DOHH2 (cell line): ENCODE results near the gene CREM.

Source experiments
- H3F3A ChIP-seq: fragments of 200-600 bp; sonication (generic), shearing (Covaris generic); 2 replicates; pipeline ENCODE4 v1.6.0; 2016; ENCODE audit warnings: antibody characterized with exemption, mild to moderate bottlenecking; ENCODE audit not compliant: control insufficient read depth, insufficient read depth
- H3K27ac ChIP-seq: fragments of 200-600 bp; sonication (generic); 2 replicates; pipeline ENCODE4 v1.5.1; 2014; ENCODE audit warnings: low read depth, mild to moderate bottlenecking, low read length, moderate library complexity
- H3K27me3 ChIP-seq: fragments of 200-600 bp; sonication (generic); 2 replicates; pipeline ENCODE4 v1.6.1; 2014; ENCODE audit warnings: mild to moderate bottlenecking, low read length, mixed read lengths; ENCODE audit not compliant: control insufficient read depth
- H3K36me3 ChIP-seq: fragments of 200-600 bp; sonication (generic); 2 replicates; pipeline ENCODE4 v1.6.1; 2014; ENCODE audit warnings: mild to moderate bottlenecking, low read length, moderate library complexity, mixed read lengths; ENCODE audit not compliant: control insufficient read depth
- H3K4me1 ChIP-seq: fragments of 200-600 bp; sonication (generic); 2 replicates; pipeline ENCODE4 v1.6.1; 2014; ENCODE audit warnings: mild to moderate bottlenecking, low read length, mixed read lengths; ENCODE audit not compliant: control insufficient read depth
- H3K4me2 ChIP-seq: fragments of 200-600 bp; sonication (generic); 2 replicates; pipeline ENCODE4 v1.6.0; 2014; ENCODE audit warnings: mild to moderate bottlenecking, low read length, moderate library complexity
- H3K4me3 ChIP-seq: fragments of 200-600 bp; sonication (generic); 2 replicates; pipeline ENCODE4 v1.5.1; 2014; ENCODE audit warnings: mild to moderate bottlenecking, low read length, mixed read lengths
- H3K79me2 ChIP-seq: fragments of 200-600 bp; sonication (generic); 2 replicates; pipeline ENCODE4 v1.6.1; 2014; ENCODE audit warnings: mild to moderate bottlenecking, low read length, mixed read lengths; ENCODE audit not compliant: control insufficient read depth
- H3K9me2 ChIP-seq: fragments of 200-600 bp; sonication (generic); replicated peaks from 2 replicates; pipeline ENCODE4 v1.6.1; 2014; ENCODE audit warnings: mild to moderate bottlenecking, low read length, mixed read lengths; ENCODE audit not compliant: control insufficient read depth
- H3K9me3 ChIP-seq: fragments of 200-600 bp; sonication (generic); 2 replicates; pipeline ENCODE4 v1.6.1; 2014; ENCODE audit warnings: antibody characterized with exemption, low read length, mixed read lengths; ENCODE audit not compliant: control insufficient read depth, insufficient read depth
- H4K20me1 ChIP-seq: fragments of 200-600 bp; sonication (generic); 2 replicates; pipeline ENCODE4 v1.6.0; 2014; ENCODE audit warnings: low read depth, mild to moderate bottlenecking, antibody characterized with exemption, low read length, moderate library complexity; ENCODE audit not compliant: control insufficient read depth, insufficient read depth
- CTCF ChIP-seq: fragments of 200-600 bp; sonication (generic); IDR thresholded peaks from one replicate; pipeline ENCODE4 v1.5.1; 2014; ENCODE audit warnings: antibody characterized with exemption, mild to moderate bottlenecking, low read depth, low read length; ENCODE audit not compliant: poor library complexity, severe bottlenecking
- EZH2phosphoT487 ChIP-seq: fragments of 200-600 bp; sonication (generic); IDR thresholded peaks from 2 replicates; pipeline ENCODE4 v1.6.1; 2017; ENCODE audit warnings: borderline replicate concordance, mild to moderate bottlenecking, antibody characterized with exemption, low read length, moderate library complexity, mixed read lengths

The CREM gene

DNA sequence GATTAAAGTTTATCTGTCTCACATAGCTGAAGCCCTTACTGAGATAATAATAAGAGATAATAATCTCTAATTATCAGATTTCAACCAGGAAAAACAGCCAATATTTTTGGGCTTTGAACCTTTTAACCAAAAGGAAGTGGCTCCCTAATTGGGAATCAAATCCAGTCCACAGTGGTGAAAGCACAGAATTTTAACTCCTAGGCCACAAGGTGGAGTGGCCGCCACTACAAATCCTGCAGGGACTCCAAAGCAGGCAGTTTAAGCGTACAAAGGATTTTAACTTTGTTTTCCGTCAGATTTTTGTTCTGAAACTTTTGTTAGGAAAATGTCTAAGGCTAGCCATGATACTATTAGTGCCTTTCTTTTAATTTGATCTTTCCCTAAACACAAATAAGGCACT is 110.1 kb downstream of the CREM start:
- H3K9me3 ChIP-seq = no peaks in the 10 kb centered on the region
- H3K4me1 ChIP-seq = no peaks in the 10 kb centered on the region
- TF ChIP-seq EZH2phosphoT487 = no peak

DNA sequence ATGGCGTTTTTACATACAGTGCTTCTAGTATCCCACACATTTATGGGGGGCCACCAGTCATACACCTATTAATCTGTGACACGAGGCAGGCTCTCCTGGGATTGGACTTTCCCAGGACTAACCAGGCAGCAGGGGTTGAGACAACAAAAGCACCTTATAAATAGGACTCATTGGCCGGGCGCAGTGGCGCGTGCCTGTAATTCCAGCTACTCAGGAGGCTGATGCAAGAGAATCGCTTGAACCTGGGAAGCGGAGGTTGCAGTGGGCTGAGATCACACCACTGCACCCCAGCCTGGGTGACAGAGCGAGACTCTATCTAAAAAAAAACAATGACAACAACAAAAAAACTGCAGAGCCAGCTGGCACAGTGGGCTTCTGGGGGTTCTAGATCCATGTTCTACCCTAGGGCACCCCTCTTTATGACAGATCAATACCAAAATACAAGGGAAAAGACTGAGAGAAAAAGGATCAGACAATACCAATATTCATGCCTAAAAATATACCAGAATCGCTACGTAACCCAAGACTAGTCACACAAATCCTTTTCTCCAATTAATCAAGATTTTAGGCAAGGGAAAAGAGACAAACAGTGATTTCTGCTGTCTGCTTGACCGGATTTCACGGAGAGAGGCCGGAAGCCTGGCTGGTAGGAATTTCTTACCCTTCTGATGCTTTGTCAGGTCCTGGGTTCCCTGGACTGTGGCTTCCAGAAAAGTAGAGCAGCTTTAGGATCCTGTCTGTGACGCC is 111.3 kb downstream of the CREM start:
- Histone ChIP-seq H3K79me2 (no peaks in the 10 kb centered on the region), H3K9me3 (no peaks in the 10 kb centered on the region), H3K9me2 (no peaks in the 10 kb centered on the region), H3K36me3 (no peaks in the 10 kb centered on the region), H3K4me1 (no peaks in the 10 kb centered on the region), H3K4me2 (no peak overlapping the region), H3K27me3 (no peaks in the 10 kb centered on the region), H3K27ac (no peak overlapping the region), H4K20me1 (no peaks in the 10 kb centered on the region), H3F3A (no peaks in the 10 kb centered on the region), H3K4me3 (no peak overlapping the region)
- TF ChIP-seq CTCF (no peak), EZH2phosphoT487 (no peak)

More for the DNA sequence above, 110.1 kb downstream of the CREM start:
- no peaks in the 10 kb centered on the region for H3K27me3 ChIP-seq
- no peaks in the 10 kb centered on the region for H3K36me3 ChIP-seq
- no peak overlapping the region for H3K4me3 ChIP-seq
- no peaks in the 10 kb centered on the region for H3F3A ChIP-seq
- H4K20me1 ChIP-seq = no peaks in the 10 kb centered on the region
- no peak overlapping the region for H3K4me2 ChIP-seq
- no peak overlapping the region for H3K27ac ChIP-seq
- H3K79me2 ChIP-seq = no peaks in the 10 kb centered on the region
- no peaks in the 10 kb centered on the region for H3K9me2 ChIP-seq

- Histone ChIP-seq H3K9me3 (no peaks in the 10 kb centered on the region), H3K4me3 (no peak overlapping the region), H3K9me2 (no peaks in the 10 kb centered on the region), H4K20me1 (no peaks in the 10 kb centered on the region), H3K4me2 (no peak overlapping the region), H3K4me1 (no peaks in the 10 kb centered on the region), H3K27me3 (no peaks in the 10 kb centered on the region), H3K27ac (no peak overlapping the region), H3F3A (no peaks in the 10 kb centered on the region), H3K36me3 (no peaks in the 10 kb centered on the region), H3K79me2 (no peaks in the 10 kb centered on the region)
- TF ChIP-seq EZH2phosphoT487 (no peak), CTCF (no peak)
These were observed 117.9 kb downstream of the CREM start for GRCh38 chr10:35244549-35244948.

GRCh38 chr10:35246770-35247343 is 120.2 kb downstream of the CREM start:
- Histone ChIP-seq H4K20me1 (no peaks in the 10 kb centered on the region), H3K4me2 (no peak overlapping the region), H3K27me3 (no peaks in the 10 kb centered on the region), H3F3A (no peaks in the 10 kb centered on the region), H3K27ac (no peak overlapping the region), H3K4me1 (no peaks in the 10 kb centered on the region), H3K9me3 (no peaks in the 10 kb centered on the region), H3K9me2 (no peaks in the 10 kb centered on the region), H3K4me3 (no peak overlapping the region), H3K36me3 (no peaks in the 10 kb centered on the region), H3K79me2 (no peaks in the 10 kb centered on the region)
- TF ChIP-seq CTCF = no peak
- TF ChIP-seq EZH2phosphoT487 = no peak
